HG02610 (cell line): ENCODE results near the gene SLC5A1.
"Not testable (repeated sequence)": the region's sequence is repeated elsewhere in the genome, so short reads cannot be mapped to it uniquely, and the experiment has no call there.

Experiments used
- ATAC-seq: cut with Tn5 transposase; IDR thresholded peaks from one replicate; pipeline ENCODE4 v1.9.1; 2021; ENCODE audit warnings: mild to moderate bottlenecking, moderate library complexity; ENCODE audit not compliant: unreplicated experiment

The SLC5A1 gene

GRCh38 chr22:32142600-32142999 is 99.5 kb downstream of the SLC5A1 start:
- no peak for ATAC-seq

GRCh38 chr22:32144496-32145274 is 101.6 kb downstream of the SLC5A1 start:
- no peak for ATAC-seq

- ATAC-seq: not testable (repeated sequence)
Observed at GRCh38 chr22:32147128-32147527, 104.1 kb downstream of the SLC5A1 start.

GRCh38 chr22:32148372-32148771 is 105.3 kb downstream of the SLC5A1 start:
- not testable (repeated sequence) for ATAC-seq

GRCh38 chr22:32150647-32151046 is 107.6 kb downstream of the SLC5A1 start:
- ATAC-seq: not testable (repeated sequence)

GRCh38 chr22:32151641-32152040 is 108.6 kb downstream of the SLC5A1 start:
- not testable (repeated sequence) for ATAC-seq

- not testable (repeated sequence) for ATAC-seq
Observed at GRCh38 chr22:32154727-32155126, 111.7 kb downstream of the SLC5A1 start.

GRCh38 chr22:32157632-32158031 is 114.6 kb downstream of the SLC5A1 start:
- ATAC-seq: not testable (repeated sequence)

- no peak for ATAC-seq
Observed at GRCh38 chr22:32158712-32159533, 115.9 kb downstream of the SLC5A1 start, which contains the start of gene C22orf42. Gene C22orf42 (minus strand): TSS chr22:32159303. CDS start chr22:32159215, 88 bp downstream.

- not testable (repeated sequence) for ATAC-seq
Observed at GRCh38 chr22:32160411-32160810, 117.3 kb downstream of the SLC5A1 start.
